GM12878 (cell line): ENCODE measurements around the gene PPP2R2B. TPM values are rescaled to one million over a fixed set of nuclear protein-coding genes. Genes with fewer than 3 reads are reported as not detected.

Experiments used
- ATAC-seq: fragments of 200-7000 bp; cut with Tn5 transposase; 3 replicates; pipeline ENCODE4 v1.9.1; 2020; ENCODE audit warnings: mild to moderate bottlenecking, moderate library complexity
- BruUV-seq: library from RNA; stranded (reverse); fragments of 400-500 nt; replicated peaks from 2 replicates; lab custom pipeline; 2021; lab: Mats Ljungman, UMichigan
- CTCF ChIA-PET: fragments of 300-600 bp; sonication (Branson Sonifier 250); formaldehyde crosslinking; extraction: SDS; loops from one replicate; lab custom pipeline; 2021; ENCODE audit warnings: inconsistent platforms; lab: Yijun Ruan, JAX
- POLR2A ChIA-PET: fragments of 350-600 bp; formaldehyde crosslinking; extraction: SDS; loops from one replicate; lab custom pipeline; 2021; ENCODE audit warnings: inconsistent platforms; lab: Charles Lee
- RAD21 ChIA-PET: fragments of 300-600 bp; sonication (Branson Sonifier 250); formaldehyde crosslinking; loops from one replicate; lab custom pipeline; 2023; ENCODE audit warnings: antibody characterized with exemption; ENCODE audit not compliant: unreplicated experiment; lab: Charles Lee
- SMC1A ChIA-PET: fragments of 300-600 bp; sonication (Branson Sonifier 250); formaldehyde crosslinking; loops from one replicate; lab custom pipeline; 2023; ENCODE audit not compliant: unreplicated experiment, uncharacterized antibody; lab: Charles Lee
- DNase-seq: peaks from one replicate; pipeline ENCODE4 v3.0.0-alpha.2; 2011; ENCODE audit warnings: low read depth, low spot score
- FAIRE-seq: peaks from 3 replicates; lab custom pipeline; 2011; peaks lifted over from hg19 to GRCh38; lab: Jason Lieb, UNC
- H2AFZ ChIP-seq: 2 replicates; pipeline ENCODE4 v1.6.0; 2011; ENCODE audit warnings: low read depth, low read length, control low read depth; ENCODE audit not compliant: control insufficient read depth
- H3K27ac ChIP-seq: 2 replicates; pipeline ENCODE4 v1.5.1; 2011; ENCODE audit warnings: control low read depth; ENCODE audit not compliant: control insufficient read depth, insufficient read depth
- H3K27me3 ChIP-seq, 2 experiments: replicated peaks in 1 of 2; 2 replicates each; pipeline versions ENCODE4 v1.6.0 to v1.6.1; 2011; ENCODE audit warnings: low read length in 1 of 2; ENCODE audit not compliant: control insufficient read depth in 2 of 2, insufficient read depth in 2 of 2
- H3K36me3 ChIP-seq, 2 experiments: 2 replicates each; pipeline ENCODE4 v1.5.1; 2011; ENCODE audit warnings: low read length in 1 of 2; ENCODE audit not compliant: control insufficient read depth in 2 of 2, insufficient read depth in 2 of 2
- H3K4me1 ChIP-seq: 2 replicates; pipeline ENCODE4 v1.6.1; 2011; ENCODE audit warnings: mild to moderate bottlenecking, low read length, moderate library complexity, mixed read lengths; ENCODE audit not compliant: control insufficient read depth, insufficient read depth
- H3K4me2 ChIP-seq: 2 replicates; pipeline ENCODE4 v1.6.0; 2011; ENCODE audit warnings: control low read depth; ENCODE audit not compliant: control insufficient read depth, insufficient read depth
- H3K4me3 ChIP-seq: fragments of 200-600 bp; sonication (generic); 2 replicates; pipeline ENCODE4 v1.5.1; 2016
- H3K79me2 ChIP-seq: 2 replicates; pipeline ENCODE4 v1.6.0; 2011; ENCODE audit warnings: low read length; ENCODE audit not compliant: control insufficient read depth, insufficient read depth
- H3K9ac ChIP-seq: 2 replicates; pipeline ENCODE4 v1.8.0; 2011; ENCODE audit warnings: low read length, control low read depth, mixed read lengths; ENCODE audit not compliant: control insufficient read depth, insufficient read depth
- H3K9me3 ChIP-seq: replicated peaks from 3 replicates; pipeline ENCODE4 v1.5.1; 2011; ENCODE audit warnings: mild to moderate bottlenecking, low read length; ENCODE audit not compliant: control insufficient read depth, insufficient read depth
- H4K20me1 ChIP-seq: 2 replicates; pipeline ENCODE4 v1.6.0; 2011; ENCODE audit not compliant: control insufficient read depth, insufficient read depth
- ASH2L ChIP-seq: fragments of 300-600, 200-600 bp; sonication (generic); IDR thresholded peaks from 2 replicates; pipeline ENCODE4 v1.6.1; 2017; ENCODE audit warnings: low read depth, mild to moderate bottlenecking, borderline replicate concordance
- ATF7 ChIP-seq: fragments of 450-650 bp; IDR thresholded peaks from 2 replicates; pipeline ENCODE4 v1.6.1; 2016; ENCODE audit warnings: low read depth, mild to moderate bottlenecking
- BCL11A ChIP-seq: IDR thresholded peaks from 2 replicates; pipeline ENCODE4 v1.6.1; 2011; ENCODE audit warnings: low read depth, low read length
- BMI1 ChIP-seq: fragments of 450-650 bp; IDR thresholded peaks from 2 replicates; pipeline ENCODE4 v1.6.1; 2016; ENCODE audit warnings: mild to moderate bottlenecking, moderate library complexity, borderline replicate concordance
- EGR1 ChIP-seq, 2 experiments: IDR thresholded peaks; 1 replicate in 1 of 2; 2 replicates in 1 of 2; pipeline ENCODE4 v1.6.1; 2011 to 2012; ENCODE audit warnings: low read depth in 2 of 2, low read length in 2 of 2, borderline replicate concordance in 1 of 2, mild to moderate bottlenecking in 1 of 2, moderate library complexity in 1 of 2
- MEF2A ChIP-seq: IDR thresholded peaks from 2 replicates; pipeline ENCODE4 v1.6.1; 2011; ENCODE audit warnings: low read depth, mild to moderate bottlenecking, low read length, moderate library complexity; ENCODE audit not compliant: insufficient read depth
- MTA3 ChIP-seq: IDR thresholded peaks from 2 replicates; pipeline ENCODE4 v1.6.1; 2012; ENCODE audit warnings: low read length, inconsistent platforms, borderline replicate concordance
- RB1 ChIP-seq: fragments of 450-650 bp; formaldehyde crosslinking; IDR thresholded peaks from 2 replicates; pipeline ENCODE4 v1.6.1; 2017; ENCODE audit warnings: mild to moderate bottlenecking, borderline replicate concordance
- WRNIP1 ChIP-seq: IDR thresholded peaks from 2 replicates; pipeline ENCODE4 v1.6.1; 2011; ENCODE audit warnings: low read depth, low read length, improper control_type of control experiment, borderline replicate concordance
- in situ Hi-C: fragments of 300-500 bp; cut with MboI; formaldehyde crosslinking; loops from 9 replicates; pipeline ENCODE4 v1.14.3; 2018; ENCODE audit warnings: mixed read lengths
- intact Hi-C: fragments of 100-400 bp; cut with micrococcal nuclease; formaldehyde crosslinking; loops from one replicate; pipeline ENCODE4 v1.14.2; 2022; ENCODE audit not compliant: unreplicated experiment
- polyA plus RNA-seq, 11 experiments: library from polyadenylated mRNA; depleted of rRNA in 4 of 11; unstranded in 6 of 11; stranded (reverse) in 5 of 11; fragments of >200 nt; fragmentation: Nextera tagmentation in 4 of 11; fragmentation: Illumina TruSeq in 1 of 11; extraction: Ambion mirVana in 4 of 11; extraction: Trizol in 1 of 11; gene quantifications; 1 replicate in 1 of 11; 2 replicates in 10 of 11; pipeline versions ENCODE4 v1.2.1 to v1.2.3, GENCODE V29; 2011 to 2016; ENCODE audit warnings: inconsistent platforms in 2 of 11, missing spikeins in 2 of 11, low read depth in 1 of 11
- total RNA-seq, 4 experiments: library from RNA; depleted of rRNA in 3 of 4; stranded (reverse); fragments of >200 nt in 3 of 4; fragmentation: Illumina TruSeq in 1 of 4; extraction: Trizol in 1 of 4; gene quantifications; 2 replicates each; pipeline versions ENCODE4 v1.2.1 to v1.2.3, GENCODE V29; 2013 to 2021
- TF ChIP-seq, protein P1 (sequence below): fragments of 450-650 bp; IDR thresholded peaks from 2 replicates; pipeline ENCODE4 v1.6.1; 2014; ENCODE audit warnings: mild to moderate bottlenecking
- TF ChIP-seq, protein P2 (sequence below): fragments of 450-650 bp; formaldehyde crosslinking; IDR thresholded peaks from 2 replicates; pipeline ENCODE4 v1.4.0; 2022; ENCODE audit warnings: mild to moderate bottlenecking, moderate library complexity

The PPP2R2B gene
- total and polyA plus RNA-seq, 10 of the 15 experiments (the other 5 are each of a cell fraction or from before 2014, with no cell fraction given) = not detected

DNA sequence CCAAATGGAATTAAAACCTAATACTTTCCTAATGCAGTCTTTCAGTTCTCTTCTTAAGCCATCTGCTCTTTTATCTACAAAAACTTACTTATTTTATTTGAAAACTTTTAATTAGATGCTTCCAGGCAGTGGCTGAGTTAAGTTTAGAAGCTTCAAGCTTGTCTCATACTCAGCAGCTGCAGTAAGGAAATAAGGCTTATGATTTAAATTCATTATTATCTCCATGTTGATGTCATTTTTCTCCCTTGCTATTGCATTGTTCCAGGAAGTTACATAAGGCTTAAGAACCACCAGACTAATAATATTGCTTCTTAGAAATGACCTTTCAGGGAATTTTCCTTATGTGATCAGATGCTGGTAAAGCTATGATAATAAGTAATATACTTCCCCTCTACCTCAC is 119.6 kb downstream of the PPP2R2B start:
- ChIA-PET SMC1A (interaction anchor here (1.2 to 1.3 kb wide), 2 partner anchors 14 to 35 kb away, joined by 3 to 4 read pairs; no protein-coding TSS in a partner anchor), CTCF (no interaction called here), RAD21 (no interaction called here), POLR2A (interaction anchor here (0.6 kb wide), 1 partner anchor 760 kb away, joined by 3 read pairs; no protein-coding TSS in a partner anchor)
- Histone ChIP-seq H3K27me3 (no peaks in the 10 kb centered on the region), H3K36me3 (no peaks in the 10 kb centered on the region)
- intact Hi-C loops = no loop called here
- ATAC-seq (no peak), DNase-seq (no peak)
- TF ChIP-seq RB1 (no peak), BMI1 (no peak), MTA3 (no peak), WRNIP1 (no peak), ATF7 (no peak), MEF2A (no peak), ASH2L (no peak), BCL11A (no peak), EGR1 (IDR thresholded peaks at IDR 0.05; ENCODE audit: borderline replicate concordance in 1 of 2, low read depth in 2 of 2, low read length in 2 of 2) (no peak)
- TF ChIP-seq, protein P1, sequence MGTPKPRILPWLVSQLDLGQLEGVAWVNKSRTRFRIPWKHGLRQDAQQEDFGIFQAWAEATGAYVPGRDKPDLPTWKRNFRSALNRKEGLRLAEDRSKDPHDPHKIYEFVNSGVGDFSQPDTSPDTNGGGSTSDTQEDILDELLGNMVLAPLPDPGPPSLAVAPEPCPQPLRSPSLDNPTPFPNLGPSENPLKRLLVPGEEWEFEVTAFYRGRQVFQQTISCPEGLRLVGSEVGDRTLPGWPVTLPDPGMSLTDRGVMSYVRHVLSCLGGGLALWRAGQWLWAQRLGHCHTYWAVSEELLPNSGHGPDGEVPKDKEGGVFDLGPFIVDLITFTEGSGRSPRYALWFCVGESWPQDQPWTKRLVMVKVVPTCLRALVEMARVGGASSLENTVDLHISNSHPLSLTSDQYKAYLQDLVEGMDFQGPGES = no peak
- TF ChIP-seq, protein P2, sequence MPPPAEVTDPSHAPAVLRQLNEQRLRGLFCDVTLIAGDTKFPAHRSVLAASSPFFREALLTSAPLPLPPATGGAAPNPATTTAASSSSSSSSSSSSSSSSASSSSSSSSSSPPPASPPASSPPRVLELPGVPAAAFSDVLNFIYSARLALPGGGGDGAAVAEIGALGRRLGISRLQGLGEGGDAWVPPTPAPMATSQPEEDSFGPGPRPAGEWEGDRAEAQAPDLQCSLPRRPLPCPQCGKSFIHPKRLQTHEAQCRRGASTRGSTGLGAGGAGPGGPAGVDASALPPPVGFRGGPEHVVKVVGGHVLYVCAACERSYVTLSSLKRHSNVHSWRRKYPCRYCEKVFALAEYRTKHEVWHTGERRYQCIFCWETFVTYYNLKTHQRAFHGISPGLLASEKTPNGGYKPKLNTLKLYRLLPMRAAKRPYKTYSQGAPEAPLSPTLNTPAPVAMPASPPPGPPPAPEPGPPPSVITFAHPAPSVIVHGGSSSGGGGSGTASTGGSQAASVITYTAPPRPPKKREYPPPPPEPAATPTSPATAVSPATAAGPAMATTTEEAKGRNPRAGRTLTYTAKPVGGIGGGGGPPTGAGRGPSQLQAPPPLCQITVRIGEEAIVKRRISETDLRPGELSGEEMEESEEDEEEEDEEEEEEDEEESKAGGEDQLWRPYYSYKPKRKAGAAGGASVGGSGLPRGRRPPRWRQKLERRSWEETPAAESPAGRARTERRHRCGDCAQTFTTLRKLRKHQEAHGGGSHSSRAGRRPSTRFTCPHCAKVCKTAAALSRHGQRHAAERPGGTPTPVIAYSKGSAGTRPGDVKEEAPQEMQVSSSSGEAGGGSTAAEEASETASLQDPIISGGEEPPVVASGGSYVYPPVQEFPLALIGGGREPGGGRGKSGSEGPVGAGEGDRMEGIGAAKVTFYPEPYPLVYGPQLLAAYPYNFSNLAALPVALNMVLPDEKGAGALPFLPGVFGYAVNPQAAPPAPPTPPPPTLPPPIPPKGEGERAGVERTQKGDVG = no peak
- TF ChIP-seq, all 136 proteins: peak for 0
- H3K9me3 ChIP-seq = no peaks in the 10 kb centered on the region
- no peaks in the 10 kb centered on the region for H3K79me2 ChIP-seq
- H3K4me1 ChIP-seq = no peaks in the 10 kb centered on the region
- H3K4me2 ChIP-seq = no peak overlapping the region
- no peak overlapping the region for H2AFZ ChIP-seq
- H4K20me1 ChIP-seq = no peaks in the 10 kb centered on the region
- FAIRE-seq = no peak
- in situ Hi-C loops = no loop called here
- no peak overlapping the region for H3K27ac ChIP-seq
- no TSS peak for BruUV-seq
- H3K4me3 ChIP-seq = no peak overlapping the region
- H3K9ac ChIP-seq = no peak overlapping the region
